HCT116 (cell line): ENCODE data around the gene CCR5AS.

Source experiments
- ATAC-seq: fragments of 200-7000 bp; cut with Tn5 transposase; 2 replicates; pipeline ENCODE4 v1.9.1; 2020; ENCODE audit warnings: mild to moderate bottlenecking, moderate library complexity
- BruUV-seq: library from RNA; stranded (reverse); fragments of 400-500 nt; replicated peaks from 2 replicates; lab custom pipeline; 2021; lab: Mats Ljungman, UMichigan
- CTCF ChIA-PET: fragments of 300-600 bp; sonication (Branson Sonifier 250); formaldehyde crosslinking; loops from one replicate; lab custom pipeline; 2021; ENCODE audit warnings: antibody characterized with exemption; lab: Charles Lee
- POLR2A ChIA-PET: fragments of 300-600, 350-600 bp; sonication (Branson Sonifier 250); formaldehyde crosslinking; loops from one replicate; lab custom pipeline; 2021; ENCODE audit warnings: antibody characterized with exemption; lab: Charles Lee
- RAD21 ChIA-PET, 2 experiments: fragments of 300-600 bp; sonication (Branson Sonifier 250); formaldehyde crosslinking; loops; one replicate each; lab custom pipeline; 2023; ENCODE audit warnings: low total read pairs in 2 of 2; ENCODE audit not compliant: uncharacterized antibody in 2 of 2, unreplicated experiment in 2 of 2, low non-redundant PET in 1 of 2; lab: Charles Lee
- DNase-seq: peaks from one replicate; pipeline ENCODE4 v3.0.0-alpha.2; 2010; ENCODE audit warnings: low read depth, low spot score
- H2AFZ ChIP-seq: fragments of 200-600 bp; shearing (Covaris generic), sonication (generic); 2 replicates; pipeline ENCODE4 v1.6.1; 2017; ENCODE audit warnings: low read depth, mixed run types, mixed read lengths, antibody characterized with exemption, low read length; ENCODE audit not compliant: poor library complexity, severe bottlenecking
- H3K27ac ChIP-seq: 2 replicates; pipeline ENCODE4 v1.5.1; 2012; ENCODE audit warnings: low read depth, low read length
- H3K27me3 ChIP-seq: fragments of 200-600 bp; sonication (generic); 2 replicates; pipeline ENCODE4 v1.6.1; 2016; ENCODE audit warnings: mixed run types, low read length, mixed read lengths; ENCODE audit not compliant: insufficient read depth
- H3K36me3 ChIP-seq, 2 experiments: fragments of 200-500 bp in 1 of 2; fragments of 200-600 bp in 1 of 2; sonication (Bioruptor generic) in 1 of 2; sonication (generic) in 1 of 2; 2 replicates each; pipeline versions ENCODE4 v1.5.1 to v1.6.1; 2014 to 2016; ENCODE audit warnings: low read length in 2 of 2, inconsistent platforms in 1 of 2, mixed read lengths in 1 of 2, mixed run types in 1 of 2; ENCODE audit not compliant: insufficient read depth in 2 of 2, control insufficient read depth in 1 of 2
- H3K4me1 ChIP-seq, 2 experiments: fragments of 200-600 bp in 1 of 2; sonication (generic) in 1 of 2; 2 replicates each; pipeline versions ENCODE4 v1.5.1 to v1.6.1; 2012 to 2017; ENCODE audit warnings: low read length in 2 of 2, inconsistent platforms in 1 of 2, mild to moderate bottlenecking in 1 of 2, mixed read lengths in 1 of 2, mixed run types in 1 of 2, moderate library complexity in 1 of 2; ENCODE audit not compliant: insufficient read depth in 2 of 2, control insufficient read depth in 1 of 2
- H3K4me2 ChIP-seq: fragments of 200-600 bp; sonication (generic); 2 replicates; pipeline ENCODE4 v1.6.1; 2017; ENCODE audit warnings: mixed run types, low read length, mixed read lengths
- H3K4me3 ChIP-seq, 2 experiments: fragments of 200-600 bp in 1 of 2; sonication (generic) in 1 of 2; replicated peaks in 1 of 2; 2 replicates each; pipeline ENCODE4 v1.5.1; 2011 to 2016; ENCODE audit warnings: low read length in 2 of 2, control low read depth in 1 of 2, low read depth in 1 of 2, mild to moderate bottlenecking in 1 of 2, mixed read lengths in 1 of 2, mixed run types in 1 of 2
- H3K79me2 ChIP-seq: fragments of 200-600 bp; sonication (generic); 2 replicates; pipeline ENCODE4 v1.6.1; 2017; ENCODE audit warnings: mild to moderate bottlenecking, mixed run types, low read length, moderate library complexity, mixed read lengths; ENCODE audit not compliant: insufficient read depth
- H3K9ac ChIP-seq: fragments of 200-600 bp; sonication (generic); 2 replicates; pipeline ENCODE4 v1.6.1; 2016; ENCODE audit warnings: low read length, mixed read lengths
- H3K9me2 ChIP-seq: fragments of 200-600 bp; sonication (generic), shearing (Covaris generic); 2 replicates; pipeline ENCODE4 v1.6.1; 2017; ENCODE audit warnings: mixed run types, mild to moderate bottlenecking, moderate library complexity; ENCODE audit not compliant: insufficient read depth
- H3K9me3 ChIP-seq, 2 experiments: fragments of 200-500 bp in 1 of 2; fragments of 200-600 bp in 1 of 2; sonication (Bioruptor generic) in 1 of 2; sonication (generic) in 1 of 2; 2 replicates each; pipeline ENCODE4 v1.6.1; 2014 to 2017; ENCODE audit warnings: low read length in 2 of 2, mixed read lengths in 2 of 2, inconsistent platforms in 1 of 2, low read depth in 1 of 2, mild to moderate bottlenecking in 1 of 2, mixed run types in 1 of 2, moderate library complexity in 1 of 2; ENCODE audit not compliant: control insufficient read depth in 1 of 2, insufficient read depth in 1 of 2
- H4K20me1 ChIP-seq: fragments of 200-600 bp; sonication (generic), shearing (Covaris generic); 2 replicates; pipeline ENCODE4 v1.6.1; 2017; ENCODE audit warnings: mixed run types, mild to moderate bottlenecking, moderate library complexity; ENCODE audit not compliant: insufficient read depth
- ATF3 ChIP-seq: IDR thresholded peaks from 2 replicates; pipeline ENCODE4 v1.6.1; 2012
- CEBPB ChIP-seq: IDR thresholded peaks from 2 replicates; pipeline ENCODE4 v1.6.1; 2012; ENCODE audit warnings: low read depth
- CTCF ChIP-seq, 3 experiments: fragments of 200-600 bp in 1 of 3; sonication (generic) in 1 of 3; IDR thresholded peaks in 2 of 3; conservative IDR thresholded peaks in 1 of 3; 2 replicates each; pipeline ENCODE4 v1.5.1; 2012 to 2017; ENCODE audit warnings: low read depth in 2 of 3, low read length in 2 of 3, antibody characterized with exemption in 1 of 3, borderline replicate concordance in 1 of 3, control low read depth in 1 of 3, mild to moderate bottlenecking in 1 of 3, mixed read lengths in 1 of 3, mixed run types in 1 of 3, moderate library complexity in 1 of 3; ENCODE audit not compliant: insufficient read depth in 1 of 3
- EGR1 ChIP-seq: IDR thresholded peaks from 2 replicates; pipeline ENCODE4 v1.6.1; 2012; ENCODE audit warnings: low read depth
- ELF1 ChIP-seq: IDR thresholded peaks from 2 replicates; pipeline ENCODE4 v1.6.1; 2012; ENCODE audit warnings: low read depth, borderline replicate concordance
- EZH2 ChIP-seq: fragments of 200-600 bp; sonication (generic); IDR thresholded peaks from 2 replicates; pipeline ENCODE4 v1.6.1; 2017; ENCODE audit warnings: antibody characterized with exemption, mixed run types
- EZH2phosphoT487 ChIP-seq: fragments of 200-600 bp; IDR thresholded peaks from 2 replicates; pipeline ENCODE4 v1.6.1; 2018; ENCODE audit warnings: antibody characterized with exemption, borderline replicate concordance
- FOSL1 ChIP-seq: IDR thresholded peaks from 2 replicates; pipeline ENCODE4 v1.6.1; 2012; ENCODE audit warnings: low read depth
- JUND ChIP-seq: IDR thresholded peaks from 2 replicates; pipeline ENCODE4 v1.6.1; 2012
- MAX ChIP-seq: IDR thresholded peaks from 2 replicates; pipeline ENCODE4 v1.6.1; 2012
- POLR2A ChIP-seq: IDR thresholded peaks from 2 replicates; pipeline ENCODE4 v1.7.0; 2011; ENCODE audit warnings: borderline replicate concordance; ENCODE audit not compliant: insufficient read depth, insufficient read length; ENCODE audit errors: extremely low read depth
- POLR2AphosphoS5 ChIP-seq: IDR thresholded peaks from 2 replicates; pipeline ENCODE4 v1.6.1; 2011; ENCODE audit warnings: mild to moderate bottlenecking, low read depth, low read length, moderate library complexity
- RAD21 ChIP-seq: IDR thresholded peaks from 2 replicates; pipeline ENCODE4 v1.6.1; 2012; ENCODE audit warnings: low read depth, mild to moderate bottlenecking
- REST ChIP-seq: IDR thresholded peaks from 2 replicates; pipeline ENCODE4 v1.6.1; 2012; ENCODE audit warnings: low read depth
- SRF ChIP-seq: IDR thresholded peaks from 2 replicates; pipeline ENCODE4 v1.6.1; 2012; ENCODE audit warnings: low read depth
- TCF7L2 ChIP-seq: IDR thresholded peaks from 2 replicates; pipeline ENCODE4 v1.7.0; 2011; ENCODE audit warnings: borderline replicate concordance, inconsistent platforms; ENCODE audit not compliant: insufficient read depth, insufficient read length; ENCODE audit errors: extremely low read depth
- YY1 ChIP-seq: IDR thresholded peaks from 2 replicates; pipeline ENCODE4 v1.6.1; 2011; ENCODE audit warnings: low read length, low read depth, moderate library complexity, mild to moderate bottlenecking; ENCODE audit not compliant: insufficient replicate concordance; ENCODE audit errors: extremely low read depth
- ZBTB33 ChIP-seq: IDR thresholded peaks from 2 replicates; pipeline ENCODE4 v1.6.1; 2011; ENCODE audit warnings: mild to moderate bottlenecking, low read length, moderate library complexity; ENCODE audit not compliant: insufficient replicate concordance; ENCODE audit errors: extremely low read depth
- ZFX ChIP-seq: fragments of 450-650 bp; IDR thresholded peaks from 2 replicates; pipeline ENCODE4 v1.6.1; 2017
- ZNF274 ChIP-seq: fragments of 200-500 bp; sonication (Bioruptor generic); IDR thresholded peaks from 2 replicates; pipeline ENCODE4 v1.6.1; 2014; ENCODE audit warnings: mild to moderate bottlenecking, low read depth, low read length, inconsistent platforms
- intact Hi-C: fragments of 100-400 bp; cut with micrococcal nuclease; formaldehyde crosslinking; loops from 2 replicates; pipeline ENCODE4 v1.10.0; 2022

Gene CCR5AS

GRCh38 chr3:46456118-46456517, 49.3 kb upstream of the CCR5AS start:
- H3K4me2 ChIP-seq = no peak overlapping the region
- no peak overlapping the region for H3K9ac ChIP-seq
- no peaks in the 10 kb centered on the region for H3K79me2 ChIP-seq
- H3K27me3 ChIP-seq = peaks cover 12% of the 10 kb centered on the region; the same call in 1 of the 2 replicates
- intact Hi-C loops = no loop called here
- no peaks in the 10 kb centered on the region for H3K9me3 ChIP-seq
- BruUV-seq = no TSS peak
- no peak overlapping the region for H3K4me3 ChIP-seq
- no peaks in the 10 kb centered on the region; a peak in 1 of 4 replicates for H3K4me1 ChIP-seq
- no peaks in the 10 kb centered on the region for H3K36me3 ChIP-seq
- H3K27ac ChIP-seq = no peak overlapping the region
- no peak overlapping the region for H2AFZ ChIP-seq
- H3K9me2 ChIP-seq = no peaks in the 10 kb centered on the region
- POLR2A ChIA-PET = no interaction called here
- CTCF ChIA-PET = no interaction called here
- H4K20me1 ChIP-seq = no peaks in the 10 kb centered on the region
- RAD21 ChIA-PET = no interaction called here
- ATAC-seq (no peak), DNase-seq (no peak)
- TF ChIP-seq JUND (no peak), SRF (no peak), ATF3 (no peak), EZH2phosphoT487 (no peak), POLR2A (no peak), ZNF274 (no peak), RAD21 (no peak), POLR2AphosphoS5 (no peak), ZFX (no peak), REST (no peak), TCF7L2 (no peak), EZH2 (no peak), ZBTB33 (no peak), FOSL1 (no peak), CTCF (IDR thresholded peaks at IDR 0.05 in 2 of 3, conservative IDR thresholded peaks at IDR 0.05 in 1 of 3; ENCODE audit: borderline replicate concordance in 1 of 3, insufficient read depth in 1 of 3, low read depth in 2 of 3, low read length in 2 of 3) (no peak), YY1 (no peak), MAX (no peak), EGR1 (no peak), CEBPB (no peak), ELF1 (no peak)
